GM18526 (cell line): Measurements from ENCODE around the gene GORASP1.

Experiments
- POLR2A ChIP-seq: IDR thresholded peaks from 3 replicates; pipeline ENCODE4 v1.6.1; 2011; ENCODE audit not compliant: insufficient read length; ENCODE audit errors: extremely low read depth

The GORASP1 gene

GRCh38 chr3:39103324-39103693, 4.1 kb downstream of the GORASP1 start:
- TF ChIP-seq POLR2A = no peak

DNA sequence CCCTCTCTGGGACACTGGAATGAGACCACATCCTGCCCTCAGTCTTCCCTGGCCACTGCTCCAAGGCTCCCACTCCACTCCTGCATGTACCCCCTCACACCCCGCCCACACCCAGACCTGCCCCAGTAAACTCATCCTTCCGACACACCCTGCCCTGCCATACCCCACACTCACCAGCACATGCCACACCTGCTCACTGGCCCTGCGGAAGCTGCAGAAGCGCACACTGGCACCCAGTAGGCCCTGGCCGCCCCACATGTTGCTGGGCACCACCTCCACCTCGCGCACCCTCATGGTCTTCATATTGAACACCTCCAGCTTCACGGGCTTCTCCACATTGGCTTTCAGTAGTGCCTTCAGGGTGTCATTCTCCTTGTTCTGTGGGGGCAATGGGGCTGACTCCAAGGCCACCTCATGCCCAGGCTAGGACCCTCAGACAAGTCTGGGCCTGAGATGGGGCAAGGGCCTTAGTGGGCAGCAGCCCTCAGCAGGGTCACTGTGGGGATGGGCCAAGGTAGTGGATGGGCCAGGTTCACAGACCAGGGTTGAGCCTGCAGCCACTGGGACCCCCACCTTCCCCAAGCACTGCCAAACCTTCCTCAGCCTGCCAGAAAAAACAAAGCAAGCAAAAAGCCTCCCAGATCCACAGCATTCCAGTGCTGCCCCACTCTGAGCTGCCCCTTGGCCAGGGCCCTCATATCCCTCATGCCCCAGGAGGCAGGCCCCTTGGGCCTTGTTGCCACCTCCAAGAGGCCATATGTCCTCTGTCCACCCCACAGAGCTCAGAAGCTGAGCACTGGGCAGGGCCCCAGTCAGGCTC, 4.7 kb downstream of the GORASP1 start:
- TF ChIP-seq POLR2A = no peak

- TF ChIP-seq POLR2A = no peak
Measured at GRCh38 chr3:39101022-39101689, 6.3 kb downstream of the GORASP1 start.

DNA sequence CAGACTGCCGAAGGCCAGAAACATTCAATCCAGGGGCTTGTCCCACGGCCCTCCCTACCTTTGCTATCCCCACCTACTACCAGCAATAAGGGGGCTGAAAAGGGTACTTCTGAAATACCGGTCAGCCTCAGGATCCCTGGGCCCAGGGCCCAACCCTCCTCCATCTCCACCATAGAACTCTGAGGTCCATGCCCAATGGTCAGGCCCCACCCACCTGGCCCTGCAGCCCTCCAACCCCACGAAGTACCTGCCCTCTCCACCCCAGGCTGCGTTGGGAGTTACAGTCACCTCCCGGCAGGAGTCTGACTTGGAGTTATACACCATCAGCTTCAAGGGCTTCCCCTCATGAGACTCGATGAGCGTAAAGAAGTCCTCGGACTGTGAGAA, 6.9 kb downstream of the GORASP1 start:
- TF ChIP-seq POLR2A = no peak

DNA sequence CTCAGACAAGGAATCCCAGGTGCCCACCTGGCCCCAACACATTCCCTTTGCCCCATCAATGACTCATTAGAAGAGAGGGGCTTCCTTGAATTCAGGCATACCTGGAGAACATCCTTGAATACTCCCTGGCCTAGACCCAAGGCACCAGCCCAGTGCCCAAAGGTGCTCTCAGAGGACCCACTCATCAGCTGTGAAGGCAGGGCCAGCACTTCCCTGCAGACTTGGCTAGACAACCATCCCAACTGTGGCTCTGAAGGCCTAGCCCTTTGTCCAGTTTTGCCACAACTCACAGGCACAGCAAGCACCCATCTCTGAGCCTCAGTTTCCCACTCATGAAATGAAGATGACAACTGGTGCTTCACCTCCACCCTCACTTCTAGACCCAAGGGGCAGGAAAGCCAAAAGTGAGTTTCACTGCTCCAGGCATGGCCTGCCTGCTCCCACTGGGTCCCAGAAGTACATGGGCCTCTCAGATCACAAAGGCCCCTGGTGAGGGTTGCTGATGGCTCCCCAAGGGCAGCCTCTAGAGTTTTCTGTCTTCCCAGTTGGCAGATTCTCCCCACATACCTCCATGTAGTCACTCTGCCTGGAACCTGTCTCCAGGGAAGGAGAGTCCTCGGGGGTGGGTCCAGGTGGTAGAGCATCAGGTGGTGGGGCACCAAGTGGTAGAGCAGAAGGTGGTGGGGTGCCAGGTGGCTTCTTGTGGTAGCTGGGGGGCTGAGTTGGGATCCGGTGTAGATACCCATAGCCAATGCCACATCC, 7.5 kb downstream of the GORASP1 start:
- TF ChIP-seq POLR2A = no peak

- TF ChIP-seq POLR2A = no peak
Measured at GRCh38 chr3:39099242-39099641, 8.2 kb downstream of the GORASP1 start.

DNA sequence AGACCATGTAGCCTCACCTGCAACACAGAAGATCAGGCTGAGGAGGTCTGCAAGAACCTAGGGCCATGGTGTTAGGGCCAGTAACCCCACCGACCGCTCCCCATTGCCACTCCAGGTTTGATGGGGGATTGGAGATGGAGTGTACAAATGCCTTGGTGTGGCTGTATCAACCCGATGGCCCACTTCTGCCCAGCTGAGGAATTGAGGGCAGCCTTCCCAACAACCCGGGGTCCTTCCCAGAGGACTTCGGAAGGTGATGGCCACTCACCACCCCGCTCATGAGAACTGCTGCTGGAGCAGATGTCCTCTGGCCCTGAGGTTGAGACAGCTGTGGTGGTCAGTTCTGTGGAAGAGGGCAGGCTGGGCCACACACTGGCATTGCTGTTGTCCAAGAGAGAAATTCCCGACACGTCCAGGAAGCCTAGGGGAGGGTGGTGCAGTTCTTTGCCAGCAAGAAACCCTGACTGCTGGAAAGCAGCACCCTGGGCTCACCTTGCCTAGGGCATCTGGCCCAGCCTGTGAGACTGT, 8.9 kb downstream of the GORASP1 start:
- TF ChIP-seq POLR2A = no peak

DNA sequence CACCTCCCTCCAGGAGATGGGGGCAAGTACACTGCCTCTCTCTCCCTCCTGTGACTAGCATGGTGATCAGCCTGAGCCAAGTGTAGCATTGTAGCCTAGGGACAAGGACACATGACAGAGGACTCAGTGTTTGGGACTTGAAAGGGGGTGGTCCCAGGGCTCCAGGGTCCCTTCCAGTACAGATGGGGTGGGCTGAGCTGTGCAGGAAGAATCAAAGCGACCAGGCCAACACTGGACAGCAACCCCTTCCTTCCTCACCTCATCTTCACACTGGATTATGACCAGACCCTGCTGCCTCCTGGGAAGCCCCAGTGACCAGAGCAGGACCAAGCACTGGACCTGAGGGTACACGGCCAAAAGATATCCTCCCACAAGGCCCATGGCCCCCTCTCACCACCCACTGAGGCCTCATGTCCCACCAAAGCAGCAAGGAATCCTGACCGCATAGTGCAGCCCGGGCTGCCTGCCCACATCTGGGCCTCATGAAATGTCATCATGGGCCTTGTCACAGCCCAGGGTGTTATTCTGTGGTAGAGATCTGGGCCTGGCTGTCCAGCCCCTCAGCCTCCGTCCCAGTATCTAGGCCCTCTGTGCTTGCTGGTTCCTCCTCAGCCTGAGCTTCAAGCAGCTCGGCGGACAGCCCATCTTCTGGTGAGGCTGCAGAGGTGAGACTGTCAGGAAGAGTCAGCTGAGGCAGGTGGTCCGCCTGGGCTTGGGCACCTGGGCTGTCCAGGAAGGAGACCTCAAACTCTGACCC, 9.5 kb downstream of the GORASP1 start:
- no peak for TF ChIP-seq POLR2A

DNA sequence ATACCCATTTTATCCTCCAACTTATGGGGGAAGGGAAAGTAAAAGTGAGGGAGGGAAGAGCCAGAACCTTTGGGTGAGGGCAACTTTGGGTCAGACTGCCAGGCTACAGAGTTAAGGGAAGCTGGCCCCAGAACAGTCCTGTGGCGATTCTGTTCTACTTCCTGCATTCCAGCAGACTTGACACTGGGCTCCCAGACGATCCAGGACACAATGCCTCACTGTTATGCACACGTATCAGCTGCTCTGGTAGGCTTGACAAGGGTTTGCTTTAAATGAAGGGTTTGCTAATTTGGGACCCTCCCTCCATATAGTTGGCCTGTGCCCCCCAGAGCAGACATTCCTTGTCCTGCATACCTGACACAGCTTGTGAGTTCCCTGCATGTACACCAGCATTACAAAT, 10.7 kb downstream of the GORASP1 start:
- TF ChIP-seq POLR2A = no peak

- TF ChIP-seq POLR2A = no peak
Measured at GRCh38 chr3:39095778-39096177, 11.6 kb downstream of the GORASP1 start.

DNA sequence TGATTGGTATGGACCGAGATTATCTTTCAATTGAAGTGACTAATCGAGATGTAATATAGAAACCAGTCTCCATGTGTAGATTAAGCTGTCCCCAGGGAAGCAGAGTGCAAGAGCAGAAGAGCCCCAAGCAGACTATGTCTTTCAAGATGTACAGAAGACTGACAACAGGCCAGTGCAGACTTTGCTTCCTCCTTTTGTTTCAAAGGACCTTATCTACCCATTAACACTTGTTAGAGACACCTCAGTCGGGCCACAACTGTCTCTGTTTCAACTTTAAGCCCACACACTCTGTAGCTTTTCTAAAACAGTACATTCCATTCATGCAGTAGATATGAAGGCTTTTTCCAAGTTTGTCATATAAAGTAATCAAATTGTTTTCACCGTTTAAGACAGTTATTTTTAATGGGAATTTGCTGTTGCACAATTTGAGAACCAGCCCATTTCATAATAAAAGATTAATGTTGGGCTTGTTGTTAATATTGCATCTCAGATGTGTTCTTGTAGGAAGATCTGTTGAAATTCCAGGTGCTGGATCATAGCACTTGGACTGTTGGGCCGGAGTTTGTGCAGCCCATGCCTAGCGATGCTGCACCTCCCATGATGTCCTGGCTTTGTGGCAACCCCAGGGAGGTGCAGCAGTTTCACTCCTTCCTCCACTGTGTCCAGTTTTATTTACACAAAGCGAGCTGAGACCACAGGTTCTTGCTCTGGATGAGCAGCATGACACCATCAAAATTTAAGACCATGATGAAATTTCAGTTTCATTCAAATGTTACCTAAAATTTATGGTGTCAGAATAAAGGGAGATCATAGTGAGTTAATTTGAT, 12.4 kb downstream of the GORASP1 start:
- no peak for TF ChIP-seq POLR2A

DNA sequence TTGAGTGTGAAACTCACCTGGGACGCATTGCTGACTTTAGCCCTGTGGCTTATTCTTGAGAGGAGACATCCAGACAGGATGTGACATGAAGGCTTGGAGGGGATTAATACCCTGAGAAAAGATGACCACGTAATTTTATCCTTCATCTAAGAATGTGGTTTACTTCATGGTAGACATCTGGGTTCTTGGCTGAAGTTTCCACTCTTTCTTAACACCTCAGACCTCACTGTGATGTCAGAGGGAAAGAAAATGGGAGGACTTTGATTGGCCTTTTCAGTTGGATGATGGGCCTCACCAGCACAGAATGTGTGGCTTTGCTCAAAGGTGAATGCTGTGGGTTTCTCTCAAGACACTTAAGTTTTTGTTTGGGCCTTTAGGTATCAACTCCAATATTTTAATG, 16.5 kb downstream of the GORASP1 start:
- TF ChIP-seq POLR2A = no peak

DNA sequence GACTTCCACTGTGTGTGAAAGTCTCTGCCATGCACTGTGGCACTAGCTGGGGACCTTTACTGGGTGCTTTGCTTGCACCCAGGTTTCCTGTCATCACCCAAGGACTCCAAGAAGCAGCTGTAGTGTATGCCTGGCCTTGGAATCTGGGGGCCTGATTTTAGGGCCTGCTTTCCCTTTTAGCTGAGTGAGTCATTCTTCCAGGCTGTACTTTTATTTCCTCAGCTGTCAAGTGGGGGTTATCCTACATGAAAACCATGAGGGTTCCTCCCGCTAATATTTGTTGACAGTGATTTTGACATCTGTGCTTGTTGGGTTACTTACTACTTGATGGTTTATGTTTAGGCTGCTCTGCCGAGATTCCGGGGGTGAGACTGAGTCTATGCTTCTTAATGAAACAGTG, 18.5 kb downstream of the GORASP1 start:
- no peak for TF ChIP-seq POLR2A

DNA sequence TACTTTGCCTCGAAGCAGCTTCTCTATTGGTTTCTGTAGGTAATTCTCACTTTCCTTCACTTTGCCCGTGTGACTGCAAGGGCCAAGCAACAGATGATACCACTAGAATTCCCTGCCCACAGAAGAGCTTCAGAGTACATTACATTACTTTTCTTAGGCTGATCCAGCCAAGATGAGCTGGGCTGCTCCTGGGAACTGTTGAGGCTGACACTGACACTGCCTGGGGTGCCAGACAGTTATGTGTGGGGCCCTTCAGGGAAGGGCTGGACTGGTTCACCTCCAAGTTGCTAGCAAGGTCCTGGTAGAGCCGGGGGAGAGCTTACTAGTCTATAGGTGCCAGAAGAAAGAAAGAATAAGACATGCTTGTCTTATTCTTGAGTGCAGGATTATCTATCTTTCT, 19.0 kb downstream of the GORASP1 start:
- TF ChIP-seq POLR2A = no peak

GRCh38 chr3:39086144-39086543, 21.3 kb downstream of the GORASP1 start:
- no peak for TF ChIP-seq POLR2A
